GM12891 (cell line): ENCODE measurements around the gene PI4KB.

Experiments
- POLR2A ChIP-seq: IDR thresholded peaks from 2 replicates; pipeline ENCODE4 v1.6.1; 2011; ENCODE audit warnings: low read depth, low read length, control low read depth
- POLR2AphosphoS5 ChIP-seq: IDR thresholded peaks from 2 replicates; pipeline ENCODE4 v1.6.1; 2011; ENCODE audit warnings: low read depth, low read length, control low read depth
- POU2F2 ChIP-seq: IDR thresholded peaks from 2 replicates; pipeline ENCODE4 v1.6.1; 2011; ENCODE audit warnings: low read depth, mild to moderate bottlenecking, control low read depth, low read length, moderate library complexity
- SPI1 ChIP-seq: IDR thresholded peaks from 2 replicates; pipeline ENCODE4 v1.6.1; 2011; ENCODE audit warnings: low read depth, low read length, control low read depth
- TAF1 ChIP-seq: IDR thresholded peaks from 2 replicates; pipeline ENCODE4 v1.6.1; 2011; ENCODE audit warnings: low read depth, low read length, control low read depth

DNA sequence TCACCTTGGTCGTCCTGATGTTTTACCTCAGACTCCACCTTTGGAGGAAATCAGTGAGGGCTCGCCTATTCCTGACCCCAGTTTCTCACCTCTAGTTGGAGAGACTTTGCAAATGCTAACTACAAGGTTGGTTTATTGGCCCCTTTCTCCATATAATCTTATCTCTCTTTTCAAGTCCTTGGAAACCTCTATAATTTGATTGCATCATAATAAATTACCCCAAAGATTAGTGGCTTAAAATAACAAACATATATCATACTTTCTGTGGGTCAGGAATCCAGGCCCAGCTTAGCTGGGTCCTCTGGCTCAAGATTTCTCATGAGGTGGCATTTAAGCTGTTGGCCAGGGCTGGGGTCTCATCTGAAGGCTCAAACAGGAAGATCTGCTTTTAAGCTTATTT, 84.8 kb downstream of the PI4KB start:
- TF ChIP-seq POU2F2 = no peak
- no peak for TF ChIP-seq POLR2AphosphoS5
- TF ChIP-seq POLR2A = no peak
- no peak for TF ChIP-seq TAF1
- no peak for TF ChIP-seq SPI1
